Measurements from ENCODE around the gene MRPL34. TPM values are rescaled to one million over a fixed set of nuclear protein-coding genes. Genes with fewer than 3 reads are reported as not detected.

The MRPL34 gene
- total RNA-seq, 1 experiment from 2014 or later, result 65.8 TPM

GRCh38 chr19:17327068-17327653 lies 21.5 kb downstream of the MRPL34 start:
- BruUV-seq (replicated peaks), result no TSS peak
- intact Hi-C loops (cut with micrococcal nuclease), result no loop called here
- ChIA-PET CTCF (interaction anchor here (0.6 to 1.5 kb wide), 3 partner anchors 10 to 32 kb away, joined by 3 to 4 read pairs (median 3); no protein-coding TSS in a partner anchor), POLR2A (interaction anchor here (1.0 to 2.2 kb wide), 5 partner anchors 9 to 21 kb away, joined by 3 to 10 read pairs (median 7); partner anchors contain the start of gene DDA1)
- no peaks in the 10 kb centered on the region for H3K9me3 Mint-ChIP-seq (ENCODE audit: unreplicated experiment)
- no peaks in the 10 kb centered on the region for H3K27me3 Mint-ChIP-seq (ENCODE audit: insufficient read depth, unreplicated experiment)
- TF ChIP-seq CTCF (IDR thresholded peaks at IDR 0.05; ENCODE audit: unreplicated experiment), result no peak
- peaks cover 47% of the 10 kb centered on the region for H3K36me3 Mint-ChIP-seq (ENCODE audit: insufficient read depth, unreplicated experiment)
- peaks cover 5% of the 10 kb centered on the region for H3K4me1 Mint-ChIP-seq (ENCODE audit: insufficient read depth, unreplicated experiment)
- no peak overlapping the region for H3K27ac Mint-ChIP-seq (ENCODE audit: low read depth, unreplicated experiment)
- DNase-seq (ENCODE audit: unreplicated experiment), result no peak
- peak overlapping the region; percentile 21 for H3K4me3 Mint-ChIP-seq (ENCODE audit: unreplicated experiment)

- intact Hi-C loops (cut with micrococcal nuclease), result no loop called here
- peaks cover 5% of the 10 kb centered on the region for H3K4me1 Mint-ChIP-seq (ENCODE audit: insufficient read depth, unreplicated experiment)
- DNase-seq (ENCODE audit: unreplicated experiment), result no peak
- no peak for TF ChIP-seq CTCF (IDR thresholded peaks at IDR 0.05; ENCODE audit: unreplicated experiment)
- peak overlapping the region; percentile 21 for H3K4me3 Mint-ChIP-seq (ENCODE audit: unreplicated experiment)
- POLR2A ChIA-PET, result no interaction called here
- H3K36me3 Mint-ChIP-seq (ENCODE audit: insufficient read depth, unreplicated experiment), result peaks cover 40% of the 10 kb centered on the region
- H3K27ac Mint-ChIP-seq (ENCODE audit: low read depth, unreplicated experiment), result no peak overlapping the region
- no TSS peak for BruUV-seq (replicated peaks)
- CTCF ChIA-PET, result interaction anchor here (0.6 to 0.7 kb wide), 2 partner anchors 18 to 32 kb away, joined by 3 to 4 read pairs; no protein-coding TSS in a partner anchor
- no peaks in the 10 kb centered on the region for H3K9me3 Mint-ChIP-seq (ENCODE audit: unreplicated experiment)
- H3K27me3 Mint-ChIP-seq (ENCODE audit: insufficient read depth, unreplicated experiment), result no peaks in the 10 kb centered on the region
Observed at GRCh38 chr19:17327654-17328516, 22.2 kb downstream of the MRPL34 start.

GRCh38 chr19:17328517-17329365 lies 23.1 kb downstream of the MRPL34 start:
- no peak overlapping the region for H3K4me3 Mint-ChIP-seq (ENCODE audit: unreplicated experiment)
- H3K27me3 Mint-ChIP-seq (ENCODE audit: insufficient read depth, unreplicated experiment), result no peaks in the 10 kb centered on the region
- no peak overlapping the region for H3K27ac Mint-ChIP-seq (ENCODE audit: low read depth, unreplicated experiment)
- peaks cover 7% of the 10 kb centered on the region for H3K4me1 Mint-ChIP-seq (ENCODE audit: insufficient read depth, unreplicated experiment)
- H3K36me3 Mint-ChIP-seq (ENCODE audit: insufficient read depth, unreplicated experiment), result peaks cover 35% of the 10 kb centered on the region
- no peaks in the 10 kb centered on the region for H3K9me3 Mint-ChIP-seq (ENCODE audit: unreplicated experiment)
- intact Hi-C loops (cut with micrococcal nuclease), result no loop called here
- no TSS peak for BruUV-seq (replicated peaks)
- POLR2A ChIA-PET, result no interaction called here
- CTCF ChIA-PET, result no interaction called here
- no peak for DNase-seq (ENCODE audit: unreplicated experiment)
- TF ChIP-seq CTCF (IDR thresholded peaks at IDR 0.05; ENCODE audit: unreplicated experiment), result no peak
